ENCODE measurements around the gene PALLD.
A peak's percentile ranks its signal among the peaks of the same experiment; 100 is the strongest.
"Not testable (repeated sequence)": the region's sequence is repeated elsewhere in the genome, so short reads cannot be mapped to it uniquely, and the experiment has no call there.

Gene PALLD

GRCh38 chr4:168682898-168683500 lies 186.1 kb downstream of the PALLD start:
- no peak for DNase-seq

- DNase-seq: no peak
These were observed 186.7 kb downstream of the PALLD start for GRCh38 chr4:168683595-168683994.

- DNase-seq: no peak
These were observed 188.4 kb downstream of the PALLD start for GRCh38 chr4:168685136-168685809.

GRCh38 chr4:168688584-168688983 lies 191.7 kb downstream of the PALLD start:
- DNase-seq: no peak

GRCh38 chr4:168689791-168690190 lies 192.9 kb downstream of the PALLD start:
- DNase-seq: no peak

- DNase-seq: no peak
These were observed 193.3 kb downstream of the PALLD start for GRCh38 chr4:168690199-168690598.

- DNase-seq: no peak
These were observed 194.9 kb downstream of the PALLD start for GRCh38 chr4:168691631-168692369.

- DNase-seq: no peak
These were observed 197.1 kb downstream of the PALLD start for GRCh38 chr4:168693750-168694490.

GRCh38 chr4:168694667-168695066 lies 197.8 kb downstream of the PALLD start:
- no peak for DNase-seq

GRCh38 chr4:168695288-168695687 lies 198.4 kb downstream of the PALLD start:
- no peak for DNase-seq

GRCh38 chr4:168696280-168696679 lies 199.4 kb downstream of the PALLD start:
- DNase-seq: no peak

- DNase-seq: no peak
These were observed 200.0 kb downstream of the PALLD start for GRCh38 chr4:168696826-168697225.

- DNase-seq: no peak
These were observed 202.5 kb downstream of the PALLD start for GRCh38 chr4:168699224-168699878.

- DNase-seq: no peak
These were observed 204.2 kb downstream of the PALLD start for GRCh38 chr4:168701061-168701460.

GRCh38 chr4:168702581-168703087 lies 205.8 kb downstream of the PALLD start:
- not testable (repeated sequence) for DNase-seq

- DNase-seq: no peak
These were observed 208.3 kb downstream of the PALLD start for GRCh38 chr4:168705121-168705520.

- no peak for DNase-seq
These were observed 210.4 kb downstream of the PALLD start for GRCh38 chr4:168707205-168707604.

GRCh38 chr4:168708108-168708507 lies 211.3 kb downstream of the PALLD start:
- no peak for DNase-seq

GRCh38 chr4:168710353-168710946 lies 213.6 kb downstream of the PALLD start:
- no peak for DNase-seq

- DNase-seq: peak in 1 of 4 experiments; percentile 1
These were observed 214.6 kb downstream of the PALLD start for GRCh38 chr4:168711197-168712140.

- DNase-seq: no peak
These were observed 215.6 kb downstream of the PALLD start for GRCh38 chr4:168712316-168712890.
